Measurements from ENCODE around the gene RIT2.

The RIT2 gene

DNA sequence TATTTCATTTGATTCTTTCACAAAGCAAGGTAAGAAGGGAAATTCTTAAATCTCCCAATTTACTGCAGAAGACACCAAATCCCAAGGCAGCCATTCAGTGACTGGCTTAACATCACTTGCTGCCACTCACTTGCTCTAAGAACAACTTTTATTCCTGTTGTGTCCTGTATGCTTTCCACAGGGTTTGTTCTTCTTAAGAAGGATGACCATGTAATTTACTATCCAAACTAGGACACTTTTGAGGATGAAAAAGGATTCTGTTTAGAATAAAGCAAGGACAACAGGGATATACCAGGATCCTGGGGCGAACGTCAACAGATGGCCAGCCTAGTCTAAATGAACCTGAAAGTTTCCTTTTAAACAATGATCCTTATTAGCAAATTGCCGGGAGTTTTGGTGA, 34.8 kb downstream of the RIT2 start:
- FAIRE-seq: no peak

DNA sequence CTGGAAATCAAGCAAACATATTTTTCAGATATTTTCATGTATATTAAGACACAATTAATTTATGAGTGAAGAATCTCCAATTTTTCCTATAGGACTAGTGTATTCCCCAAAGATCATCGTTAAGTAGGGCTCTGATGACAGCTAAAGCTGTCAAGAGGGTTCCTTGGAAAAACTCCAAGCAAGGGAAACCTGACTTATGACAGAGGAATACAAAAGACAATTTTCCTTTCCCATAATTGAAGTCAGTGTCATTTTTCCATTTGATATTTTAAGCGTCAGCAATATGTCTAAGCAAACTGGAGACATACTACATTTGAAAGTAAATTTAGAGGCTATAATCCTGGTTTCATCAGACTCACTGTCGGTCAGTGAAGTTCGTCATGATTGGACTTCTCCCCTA, 36.1 kb downstream of the RIT2 start:
- FAIRE-seq: no peak

DNA sequence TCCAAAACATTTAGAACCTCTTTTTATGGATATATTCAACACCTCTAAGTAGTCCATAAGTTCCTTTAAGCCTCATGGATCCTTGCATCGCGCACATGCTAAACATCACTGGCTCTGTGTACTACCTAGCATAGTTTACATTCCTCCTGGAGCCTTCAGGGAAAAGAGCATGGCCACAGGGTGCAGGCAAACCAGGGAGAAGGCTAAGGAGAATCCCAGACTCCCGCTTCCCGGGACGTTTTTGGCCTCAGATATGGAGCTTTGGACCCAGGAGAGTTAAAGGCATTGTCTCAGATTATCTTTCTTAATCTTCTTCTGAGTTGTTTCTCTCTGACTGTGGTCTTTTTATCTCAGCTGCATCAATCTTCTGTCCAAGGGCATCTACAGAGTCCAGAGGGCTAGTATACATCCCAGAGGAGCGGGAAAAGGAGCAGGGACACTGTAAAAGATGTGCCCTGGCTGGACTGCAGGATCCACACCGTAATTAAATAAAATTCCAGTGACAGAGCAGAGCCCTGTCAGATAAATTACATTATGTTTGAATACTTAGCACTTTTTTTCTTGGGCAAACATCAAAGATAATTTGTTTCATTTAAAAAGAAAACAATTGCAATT, 36.9 kb downstream of the RIT2 start:
- FAIRE-seq: no peak

DNA sequence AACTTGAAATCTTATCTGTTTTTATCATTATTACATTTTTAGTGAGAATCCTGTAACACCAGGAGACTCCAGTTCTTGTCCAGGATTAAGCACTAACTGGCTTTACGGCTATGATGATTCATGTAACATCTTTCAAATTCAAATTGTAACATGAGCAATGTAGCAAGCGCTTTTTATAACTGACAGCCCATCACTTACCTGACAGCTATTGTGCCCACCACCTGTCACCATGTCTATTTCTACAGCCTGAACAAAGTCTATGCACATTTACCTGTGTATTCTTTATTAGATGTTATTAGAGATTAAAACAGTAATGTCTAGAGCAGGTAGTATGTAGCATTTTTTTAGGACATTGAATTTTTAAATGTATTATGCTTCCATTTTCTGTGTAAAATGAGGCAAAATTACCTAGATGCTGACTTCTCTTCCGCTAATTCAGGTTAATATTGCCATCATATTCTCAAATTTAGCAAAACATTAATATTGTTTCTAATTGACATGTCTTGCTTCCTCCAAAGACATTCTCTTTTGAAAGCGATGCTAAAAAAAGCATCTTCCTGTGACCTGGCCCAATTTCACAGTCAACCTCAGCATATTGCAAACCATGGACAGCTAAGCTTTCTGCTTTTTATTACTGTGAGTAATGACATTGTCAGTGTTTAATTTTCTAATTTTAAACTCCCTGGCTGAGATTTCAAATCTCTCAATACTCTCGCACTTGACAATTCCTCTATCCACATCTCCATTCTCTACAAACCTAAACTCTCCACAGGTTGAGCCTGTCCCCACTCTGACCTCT, 37.8 kb downstream of the RIT2 start:
- FAIRE-seq: no peak

DNA sequence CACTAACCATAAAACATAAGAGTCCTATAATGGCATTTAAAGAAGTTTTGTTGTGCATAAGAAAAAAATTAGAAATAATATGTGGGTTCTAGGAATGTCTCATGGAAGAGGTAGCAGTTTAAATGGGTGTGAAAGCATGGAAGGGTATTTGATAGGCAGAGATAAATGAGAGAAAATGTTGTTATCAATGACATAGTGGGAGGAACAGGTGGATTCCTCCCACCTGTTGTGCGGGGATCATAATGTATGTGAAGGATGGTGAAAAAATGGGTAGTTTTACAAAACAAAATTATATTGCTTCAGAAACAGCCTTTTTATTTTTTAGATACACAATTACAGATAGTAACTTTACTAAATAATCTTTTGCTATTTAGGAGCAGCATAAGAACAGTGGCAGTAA, 41.7 kb downstream of the RIT2 start:
- no peak for FAIRE-seq

DNA sequence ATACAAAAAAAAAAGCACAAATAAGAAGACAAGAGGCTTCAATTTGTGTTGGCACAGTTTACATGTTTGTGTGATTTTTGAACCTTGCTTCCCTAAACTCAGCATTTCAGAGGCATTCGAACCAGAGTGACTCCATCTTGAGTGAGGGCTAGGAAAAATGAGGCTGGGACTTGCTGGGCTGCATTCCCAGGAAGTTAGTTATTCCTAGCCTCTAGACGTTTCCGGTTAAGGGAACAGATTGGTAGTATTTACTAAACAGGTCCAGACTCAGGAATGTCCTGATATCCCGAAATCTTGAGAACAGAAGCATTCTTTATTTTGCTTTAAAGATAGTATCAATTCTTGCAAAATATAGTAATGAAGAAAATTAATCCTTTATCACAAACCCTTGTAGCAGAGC, 46.7 kb downstream of the RIT2 start:
- no peak for FAIRE-seq

DNA sequence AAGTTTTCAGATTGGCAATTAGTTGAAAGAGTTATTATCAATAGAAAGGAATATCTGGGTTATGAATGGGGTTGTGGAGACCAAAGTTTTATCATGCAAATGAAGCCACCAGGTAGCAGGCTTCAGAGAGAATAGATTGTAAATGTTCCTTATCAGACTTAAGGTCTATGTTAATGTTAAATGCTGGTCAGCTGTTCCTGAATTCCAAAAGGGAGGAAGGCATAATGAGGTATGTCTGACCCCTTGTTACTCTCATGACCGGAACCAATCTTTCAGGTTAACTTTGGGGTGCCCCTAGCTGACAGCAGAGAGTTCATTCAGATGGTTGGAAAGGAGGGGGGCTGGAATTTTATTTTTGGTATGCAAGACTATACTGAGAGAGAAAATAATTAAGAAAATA, 47.9 kb downstream of the RIT2 start:
- FAIRE-seq: no peak

DNA sequence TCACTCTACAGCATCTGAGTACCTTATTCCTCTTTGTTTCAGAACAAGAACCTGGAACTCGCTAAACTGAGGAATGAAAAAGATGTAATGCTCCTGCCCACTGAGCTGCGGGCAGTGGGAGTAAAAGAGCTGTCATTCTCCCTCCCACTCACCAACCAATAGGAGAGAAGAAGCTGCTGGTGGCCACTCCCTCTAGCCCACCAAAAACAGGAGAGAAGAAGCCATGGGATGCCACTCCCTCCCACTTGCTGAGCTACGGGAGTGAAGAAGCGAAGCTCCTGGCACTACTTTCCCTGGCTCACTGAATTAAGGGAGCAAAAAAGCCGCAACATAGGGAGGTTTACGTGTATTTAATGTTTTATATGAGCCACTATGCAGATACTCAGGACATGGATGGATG, 53.7 kb downstream of the RIT2 start:
- no peak for FAIRE-seq

DNA sequence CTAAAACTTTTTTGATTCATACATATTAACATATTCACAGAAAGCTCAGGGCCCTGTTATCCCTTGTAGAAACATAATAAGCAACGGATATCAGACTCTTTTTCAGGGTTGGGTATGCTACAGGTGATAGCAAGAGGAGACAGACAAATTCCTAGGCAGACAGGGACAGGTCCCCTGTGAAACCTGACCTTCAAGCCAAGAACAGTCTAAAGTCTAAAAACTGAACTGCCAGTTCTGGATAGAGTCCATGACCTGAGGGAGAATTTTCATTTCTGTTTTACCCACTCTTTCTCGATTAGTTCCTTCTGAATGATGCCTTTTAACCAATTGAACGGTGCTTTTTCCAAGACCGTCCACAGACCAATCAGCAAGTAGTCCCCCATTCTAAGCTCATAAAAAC, 54.2 kb downstream of the RIT2 start:
- FAIRE-seq: no peak

DNA sequence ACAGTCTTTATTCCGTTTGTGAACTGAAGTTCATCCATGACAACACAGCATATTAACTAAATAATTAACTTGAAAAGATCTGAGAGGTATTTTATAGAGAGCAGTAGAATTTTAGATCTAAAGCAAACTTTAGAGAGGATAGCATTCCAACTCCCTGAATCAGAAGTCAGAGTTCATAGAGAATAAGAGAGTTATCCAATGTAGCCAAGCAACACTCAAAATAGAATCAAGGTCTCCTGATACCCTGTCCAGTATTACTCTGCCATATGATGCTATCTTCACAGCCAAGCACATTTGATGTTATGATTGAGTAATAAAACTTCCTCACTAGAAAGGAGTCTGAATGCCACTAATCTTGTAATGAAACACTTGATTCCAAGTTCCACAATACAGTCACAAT, 55.5 kb downstream of the RIT2 start:
- no peak for FAIRE-seq

DNA sequence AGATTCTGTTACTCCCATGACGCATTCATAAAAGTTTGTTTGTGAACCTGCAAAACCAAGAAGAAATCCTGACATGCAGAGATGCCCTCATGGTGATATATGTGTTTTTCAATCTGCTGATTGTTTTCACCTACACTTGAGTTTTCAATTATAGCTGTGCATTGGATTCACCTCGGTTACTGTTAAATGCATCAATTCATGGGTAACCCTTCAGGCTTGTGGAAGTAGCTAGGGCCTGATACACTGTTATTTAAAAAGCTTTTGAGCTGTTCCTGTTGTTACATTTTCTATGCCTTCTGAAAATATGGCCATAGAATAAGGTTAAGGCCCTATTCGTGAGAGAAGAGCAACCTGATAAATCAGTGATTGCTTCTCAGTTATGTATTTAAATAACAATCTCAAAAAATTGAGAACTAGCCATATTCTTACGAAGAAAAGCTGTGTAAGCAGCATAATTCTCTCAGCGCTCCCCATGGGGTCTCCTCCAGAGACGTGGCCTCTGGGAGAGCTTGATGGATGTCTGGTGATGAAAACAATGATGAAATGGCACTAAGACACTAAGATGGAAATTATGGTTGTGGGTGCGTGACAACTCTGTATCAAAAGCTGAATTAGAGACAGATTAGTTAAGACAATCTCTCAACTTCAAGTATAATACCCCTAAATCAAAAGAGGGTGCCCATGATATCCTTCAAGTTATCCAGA, 60.5 kb downstream of the RIT2 start:
- no peak for FAIRE-seq

DNA sequence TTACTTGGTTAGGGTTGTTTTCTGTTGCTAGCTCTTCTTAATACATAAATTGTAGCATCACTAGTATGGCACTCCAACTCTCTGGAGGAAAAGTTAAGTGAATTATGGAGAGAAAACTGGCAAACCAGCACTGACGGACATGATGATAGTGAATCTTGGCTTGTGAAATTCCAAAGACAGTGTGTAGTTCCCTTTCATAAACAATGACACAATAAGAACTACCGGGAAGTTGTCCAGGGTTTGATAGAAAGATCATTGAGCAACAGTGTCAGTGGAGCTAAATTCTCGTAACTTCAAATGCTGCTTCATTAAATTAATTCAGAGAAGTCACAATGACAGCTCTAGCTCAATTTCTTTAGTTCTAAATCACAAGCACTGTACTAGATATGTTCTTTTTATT, 66.5 kb downstream of the RIT2 start:
- FAIRE-seq: no peak

DNA sequence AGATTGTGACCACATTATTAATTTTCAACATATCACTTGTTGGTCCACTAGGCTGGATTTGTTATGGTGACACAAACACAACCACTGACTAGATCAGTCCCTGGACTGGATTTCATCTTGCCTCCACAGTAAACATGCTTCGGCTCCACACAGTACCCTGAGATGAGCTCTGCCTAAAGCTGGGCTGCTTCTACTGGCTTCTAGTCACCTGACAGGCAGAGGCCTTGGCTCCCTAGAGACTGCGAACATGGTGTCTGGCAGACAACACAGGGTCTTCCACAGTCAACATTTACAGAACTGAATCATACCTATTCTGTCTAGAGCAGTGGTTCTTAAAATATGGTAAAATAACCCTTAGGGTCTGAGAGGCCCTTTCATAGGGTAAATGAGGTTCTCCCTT, 69.2 kb downstream of the RIT2 start:
- FAIRE-seq: no peak

DNA sequence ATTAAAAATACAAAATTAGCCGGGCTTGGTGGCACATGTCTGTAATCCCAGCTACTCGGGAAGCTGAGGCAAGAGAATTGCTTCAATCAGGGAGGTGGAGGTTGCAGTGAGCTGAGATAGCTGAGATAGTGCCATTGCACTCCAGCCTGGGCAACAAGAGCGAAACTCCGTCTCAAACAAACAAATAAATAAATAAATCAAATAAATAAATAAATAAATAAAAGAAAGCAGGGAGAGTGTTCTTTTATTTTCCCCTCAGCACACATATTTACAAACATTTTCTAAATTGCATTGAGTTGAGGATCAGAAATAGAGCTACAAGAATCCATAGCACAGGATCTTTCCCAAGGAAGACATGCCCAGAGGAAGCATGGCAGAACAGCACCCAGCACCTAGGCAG, 71.9 kb downstream of the RIT2 start:
- no peak for FAIRE-seq

DNA sequence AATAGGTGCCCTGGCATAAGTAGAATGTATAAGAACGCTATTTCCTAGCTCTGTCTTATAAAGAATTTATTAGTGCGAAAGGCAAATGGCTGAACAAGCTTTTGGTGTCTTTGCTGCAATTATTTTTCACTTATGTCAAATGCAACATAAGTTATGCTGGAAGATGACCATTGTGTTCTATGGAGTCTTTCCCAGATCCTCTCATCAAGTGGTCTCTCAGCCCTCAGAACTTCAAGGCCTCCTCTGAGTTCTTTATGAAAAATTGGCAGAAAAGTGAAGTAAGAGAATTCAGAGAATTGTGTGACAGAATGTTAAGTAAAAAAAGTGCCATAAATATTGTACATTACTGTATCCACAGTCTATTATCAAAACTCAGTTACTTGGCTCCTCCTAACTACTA, 75.2 kb downstream of the RIT2 start:
- no peak for FAIRE-seq

DNA sequence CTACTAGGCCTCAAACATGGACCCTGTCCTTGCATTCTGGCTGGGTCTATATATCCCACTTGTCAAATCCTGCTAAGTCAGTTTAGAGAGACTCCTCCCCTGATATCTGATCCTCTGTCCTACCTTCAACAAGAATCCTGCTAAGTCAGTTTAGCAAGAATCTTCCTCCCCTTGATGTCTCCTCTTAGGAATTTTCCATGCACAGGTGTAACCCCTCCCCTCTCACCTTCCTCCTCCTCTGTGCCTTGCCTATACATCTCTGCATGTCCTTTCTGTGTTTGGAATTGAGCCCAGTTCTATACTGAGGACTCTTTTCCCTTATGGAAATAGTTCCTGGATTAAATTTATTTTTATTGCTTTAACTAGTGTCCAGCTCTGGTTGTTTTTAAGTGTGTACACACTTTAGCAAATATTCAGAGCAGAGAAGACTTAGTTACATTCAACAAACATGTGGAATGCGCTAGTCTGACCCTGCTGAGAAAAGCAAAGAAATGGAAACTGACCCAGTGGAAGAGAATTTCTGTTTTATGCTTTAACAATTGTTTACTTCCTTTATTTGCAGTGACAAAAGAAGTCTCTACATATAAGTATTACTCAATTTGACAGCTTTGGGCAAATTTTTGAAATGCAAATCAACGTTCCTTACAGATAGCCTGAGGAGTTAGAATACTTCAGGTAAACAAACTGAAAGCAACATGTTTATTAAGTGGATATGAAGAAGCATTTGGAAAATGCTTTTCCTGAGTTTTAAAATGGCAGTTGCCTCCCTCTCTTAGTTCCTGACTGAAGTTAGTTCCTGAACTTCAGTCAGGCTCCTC, 80.6 kb downstream of the RIT2 start:
- FAIRE-seq: no peak

DNA sequence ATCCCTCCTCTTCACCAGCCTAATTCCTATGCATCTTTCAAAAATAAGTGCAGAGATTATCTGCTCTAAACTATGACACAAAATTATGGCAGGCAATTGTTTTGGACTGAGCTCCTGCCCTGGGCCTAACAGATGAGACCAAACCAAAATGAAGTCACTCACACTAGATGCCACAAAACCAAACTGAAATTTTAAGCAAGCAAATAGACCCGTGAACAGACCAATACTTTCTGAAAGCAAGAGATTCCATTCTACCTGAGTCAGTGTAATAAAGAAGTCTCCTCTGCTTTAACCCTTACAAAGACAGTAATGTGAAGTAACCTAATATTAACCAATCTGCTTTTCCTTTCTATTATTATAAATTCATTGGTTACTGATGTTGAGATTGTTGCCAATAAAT, 84.3 kb downstream of the RIT2 start:
- no peak for FAIRE-seq

DNA sequence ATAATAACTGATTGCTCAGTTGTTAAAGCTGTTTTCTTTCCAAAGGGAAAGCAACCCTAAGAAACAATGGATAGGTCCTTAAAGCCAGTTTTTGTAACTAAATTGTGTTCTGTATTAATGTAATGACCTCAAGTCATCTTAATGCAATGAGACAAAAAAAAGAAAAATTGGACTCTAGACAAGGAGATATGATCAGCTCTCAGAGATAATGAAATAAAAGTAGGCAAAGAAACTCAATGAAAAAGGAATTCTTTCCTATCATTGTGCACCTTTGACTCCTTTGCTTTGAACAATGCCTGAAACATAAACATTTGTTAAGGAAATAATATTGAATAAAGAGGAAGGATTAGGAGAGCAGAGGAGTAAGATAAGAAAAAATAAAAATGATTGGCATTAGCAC, 86.1 kb downstream of the RIT2 start:
- no peak for FAIRE-seq

DNA sequence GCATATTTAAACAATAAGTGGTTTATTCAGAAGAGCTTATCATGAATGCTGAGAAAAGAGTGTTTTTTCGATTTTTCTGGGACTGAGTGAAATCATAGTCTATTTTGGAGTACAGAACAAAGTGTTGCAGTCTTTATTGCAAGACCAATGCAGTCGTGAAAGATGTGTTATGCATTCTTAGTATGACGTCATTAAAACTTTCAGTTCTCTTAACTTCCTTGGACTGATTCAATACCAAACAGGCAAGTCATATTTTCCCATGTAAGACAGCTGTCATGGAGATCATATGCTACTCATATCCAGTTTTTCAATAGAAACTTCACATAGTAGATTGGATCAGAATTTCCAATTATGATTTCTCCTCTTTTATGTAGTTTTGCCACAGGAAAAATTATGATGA, 92.6 kb downstream of the RIT2 start:
- FAIRE-seq: no peak

DNA sequence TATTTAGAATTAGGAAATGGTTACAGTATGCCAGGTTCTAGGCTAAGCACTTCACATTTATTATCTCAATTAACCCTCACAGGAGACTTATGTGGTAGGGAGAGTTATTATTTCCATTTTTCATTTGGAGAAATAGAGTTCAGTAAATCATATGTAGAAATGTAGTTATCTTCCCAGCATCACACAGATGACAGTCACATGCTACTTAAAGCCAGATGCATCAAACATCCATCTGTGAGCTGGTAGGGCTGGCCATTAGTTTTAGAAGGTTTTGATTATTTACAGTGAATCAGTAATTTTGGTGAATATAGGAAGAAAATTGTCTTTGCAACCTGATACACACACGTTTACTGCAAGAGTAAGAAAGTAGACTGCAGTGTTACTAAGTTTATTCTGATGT, 97.9 kb downstream of the RIT2 start:
- FAIRE-seq: no peak

DNA sequence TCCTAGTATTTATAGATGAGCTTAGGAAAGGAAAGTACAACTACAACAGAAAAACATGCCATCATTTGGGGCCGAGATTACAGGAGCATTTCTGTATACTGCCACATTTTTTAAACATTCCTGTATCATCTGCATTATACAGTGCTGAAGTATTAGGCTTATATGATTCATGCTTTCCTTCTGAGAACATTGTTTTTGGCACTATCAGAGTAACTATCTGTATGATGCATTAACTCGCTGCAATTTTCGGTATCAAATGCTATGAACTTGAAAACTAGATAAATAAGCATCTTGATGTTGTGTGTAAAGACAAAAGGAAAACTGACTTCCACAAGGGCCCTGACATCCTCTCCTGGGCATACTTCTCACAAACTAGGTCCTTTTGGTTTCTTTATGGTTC, 102.0 kb downstream of the RIT2 start:
- FAIRE-seq: no peak

DNA sequence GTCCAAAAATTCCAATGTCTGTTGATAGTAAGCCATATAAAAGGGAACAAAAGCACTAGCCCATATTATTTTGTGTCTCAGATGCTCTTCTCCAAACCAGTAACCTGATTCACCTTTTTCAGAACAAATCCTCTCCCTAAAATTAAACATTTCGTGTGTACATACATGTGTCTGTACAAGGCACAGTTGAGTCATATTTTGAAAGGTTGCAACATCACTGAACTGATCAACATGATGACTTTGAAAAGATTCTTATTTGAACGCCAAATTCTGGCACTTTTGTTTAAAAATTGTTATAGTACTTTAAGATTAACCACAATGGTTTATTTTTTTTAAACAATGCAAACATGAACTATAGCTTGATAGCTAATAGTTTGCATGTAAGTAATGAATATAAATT, 102.5 kb downstream of the RIT2 start:
- no peak for FAIRE-seq

DNA sequence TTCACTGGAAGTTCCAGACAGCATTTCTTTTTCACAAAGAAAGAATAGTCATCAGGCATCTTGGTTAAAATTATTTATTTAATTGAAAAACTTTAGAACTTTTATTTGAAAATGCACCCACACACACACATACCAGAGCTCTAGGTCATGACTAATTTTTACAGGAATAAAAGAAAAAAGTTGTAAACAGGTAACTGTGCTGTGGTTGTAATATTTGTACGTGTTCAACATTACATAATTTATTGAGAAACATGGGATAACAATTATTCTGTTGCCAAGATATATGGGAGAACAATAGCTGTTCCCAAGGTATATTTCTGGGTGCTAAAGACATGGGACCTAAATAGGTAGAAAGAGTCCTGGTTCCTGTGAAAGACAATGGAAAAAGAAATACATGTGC, 104.9 kb downstream of the RIT2 start:
- no peak for FAIRE-seq

DNA sequence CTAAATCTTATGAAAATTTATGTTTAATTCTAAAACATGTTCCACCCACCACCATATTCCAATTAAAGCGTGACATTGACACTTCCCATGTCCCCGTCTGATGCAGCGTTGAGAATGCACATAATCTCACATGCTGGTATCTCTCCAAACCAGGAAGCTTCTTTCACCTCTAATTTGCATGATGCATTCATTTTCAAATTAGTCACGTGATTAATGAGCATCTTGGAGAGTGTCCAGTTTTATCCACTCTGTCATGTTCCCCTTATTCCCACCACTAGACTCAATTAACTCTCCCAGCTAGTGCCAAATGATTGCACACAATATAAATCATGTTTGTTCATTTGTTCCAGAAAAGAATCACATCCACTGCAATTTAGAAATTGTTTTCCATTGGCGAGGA, 105.8 kb downstream of the RIT2 start:
- FAIRE-seq: no peak

All from G401.6 (cell line).